HG02981 (cell line): Measurements from ENCODE around the gene EMX1.

Source experiments
- ATAC-seq: cut with Tn5 transposase; IDR thresholded peaks from one replicate; pipeline ENCODE4 v1.9.1; 2021; ENCODE audit warnings: mild to moderate bottlenecking, moderate library complexity; ENCODE audit not compliant: unreplicated experiment

Gene EMX1

GRCh38 chr2:72924353-72925240 is 7.3 kb downstream of the EMX1 start:
- ATAC-seq: peak; percentile 49

- ATAC-seq: no peak
These were observed 8.1 kb downstream of the EMX1 start for GRCh38 chr2:72925328-72925943.

DNA sequence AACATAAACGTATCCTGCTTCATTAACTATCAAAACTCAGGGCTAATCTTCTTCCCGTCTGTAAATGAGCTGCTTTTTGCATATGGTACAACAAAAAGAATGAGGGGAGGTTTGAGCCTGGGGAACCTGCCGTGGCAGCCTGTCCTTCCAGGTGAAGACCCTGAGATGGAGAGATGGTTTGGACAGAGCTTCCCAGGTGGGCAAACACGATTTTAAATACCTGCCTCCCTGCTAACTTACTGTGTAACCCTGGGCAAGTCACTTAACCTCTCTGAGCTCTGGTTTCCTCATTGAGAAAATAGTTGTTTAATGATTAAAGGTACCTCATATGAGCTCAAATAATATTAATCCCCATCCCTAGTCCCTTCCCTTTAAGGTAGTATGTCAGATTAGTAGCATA is 9.0 kb downstream of the EMX1 start:
- ATAC-seq: no peak

DNA sequence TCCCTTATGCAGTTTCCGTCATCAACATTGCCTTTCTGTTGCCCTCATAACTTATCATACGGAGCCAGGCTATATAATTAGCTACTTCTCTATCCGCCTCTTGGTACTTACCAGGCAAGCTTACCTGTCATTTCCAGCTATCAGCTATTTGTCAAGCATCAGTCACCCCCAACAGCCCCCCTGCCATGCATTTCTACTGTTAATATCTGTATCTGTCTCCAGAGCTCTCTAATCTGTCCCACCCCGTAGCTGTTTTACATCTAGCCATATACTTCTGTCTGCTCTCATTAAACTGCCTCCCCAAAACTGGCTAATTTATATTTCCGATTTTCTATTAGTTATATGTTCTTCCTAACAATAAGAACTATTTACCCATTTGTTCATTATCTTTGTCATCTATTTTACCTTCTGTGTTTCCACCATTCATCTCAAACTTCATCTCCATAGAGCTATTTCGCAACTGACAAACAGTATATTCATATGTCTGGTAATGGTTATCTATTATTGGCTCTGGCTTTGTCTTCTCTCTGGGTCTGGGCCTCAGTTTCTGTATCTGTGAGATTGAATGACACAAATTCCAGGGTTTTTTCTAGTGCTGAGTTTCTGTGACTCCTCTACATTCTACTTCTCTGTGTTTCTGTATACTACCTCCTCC is 9.6 kb downstream of the EMX1 start:
- ATAC-seq: no peak

DNA sequence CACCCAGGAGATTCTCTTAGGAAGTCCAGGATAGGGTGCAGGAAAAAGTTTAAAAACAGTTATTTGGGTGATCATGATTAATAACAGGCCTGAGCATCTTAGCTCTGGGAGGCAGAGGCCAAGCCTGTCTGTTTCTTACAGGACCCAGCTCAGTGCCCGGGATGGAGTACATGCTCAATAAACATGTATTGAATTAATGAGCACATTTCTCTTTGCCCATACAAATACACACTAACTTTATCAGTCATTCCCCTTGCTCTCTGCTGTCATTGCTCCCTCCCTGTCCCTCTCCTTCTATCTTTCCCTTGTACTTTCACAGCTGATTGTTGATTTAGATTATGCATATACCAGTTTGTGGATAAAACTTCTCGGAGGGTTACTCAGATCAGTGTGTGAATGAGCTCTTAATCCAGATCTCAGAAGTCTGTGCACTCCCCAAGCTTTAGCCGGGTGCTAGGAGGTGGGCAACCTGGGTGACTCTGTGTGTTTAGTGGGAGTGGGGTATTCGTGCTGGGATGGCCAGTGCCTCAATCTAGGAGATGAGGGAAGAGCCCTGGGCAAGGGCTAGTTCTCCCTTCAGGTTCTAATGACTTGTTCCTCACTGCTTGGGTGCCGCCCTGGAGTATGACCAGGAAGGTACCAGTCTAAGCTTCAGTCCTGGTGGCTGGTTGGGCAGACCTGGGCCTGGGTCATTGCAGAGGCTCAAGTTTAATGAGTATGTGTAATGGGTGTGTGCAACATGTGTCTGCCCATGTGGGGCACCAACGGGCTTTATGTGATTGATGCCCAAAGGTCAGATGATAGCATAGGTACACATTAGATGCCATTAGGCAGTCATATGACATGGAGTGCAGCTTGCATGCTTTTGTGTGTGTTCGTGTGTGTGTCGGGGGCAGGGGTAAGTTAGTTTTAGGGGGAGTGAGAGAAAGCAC is 10.6 kb downstream of the EMX1 start:
- ATAC-seq: no peak

DNA sequence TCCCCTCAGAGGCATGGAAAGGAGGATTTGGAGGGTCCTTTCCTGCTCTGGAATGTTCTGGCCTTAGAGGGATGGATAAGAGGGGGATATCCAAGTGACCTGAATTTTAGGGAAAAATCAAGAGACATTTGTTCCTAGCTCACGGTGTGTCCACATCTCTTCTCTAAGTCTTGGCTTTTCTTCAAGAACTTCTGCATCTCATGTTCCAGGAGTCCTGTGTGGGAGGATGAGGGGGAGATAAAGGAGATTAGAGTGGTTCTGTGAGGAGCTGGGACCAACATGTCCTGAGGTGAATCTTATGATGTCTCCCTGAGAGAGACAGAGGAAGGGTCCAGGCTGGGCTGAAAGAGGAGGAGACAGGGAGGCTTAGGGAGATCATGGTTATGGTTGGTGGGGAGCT is 11.7 kb downstream of the EMX1 start:
- no peak for ATAC-seq

- ATAC-seq: no peak
These were observed 14.1 kb downstream of the EMX1 start for GRCh38 chr2:72931280-72931910.

GRCh38 chr2:72932045-72932740 is 14.9 kb downstream of the EMX1 start:
- ATAC-seq: no peak

GRCh38 chr2:72932805-72933204 is 15.5 kb downstream of the EMX1 start:
- ATAC-seq: no peak

GRCh38 chr2:72933207-72933606 is 15.9 kb downstream of the EMX1 start:
- no peak for ATAC-seq

DNA sequence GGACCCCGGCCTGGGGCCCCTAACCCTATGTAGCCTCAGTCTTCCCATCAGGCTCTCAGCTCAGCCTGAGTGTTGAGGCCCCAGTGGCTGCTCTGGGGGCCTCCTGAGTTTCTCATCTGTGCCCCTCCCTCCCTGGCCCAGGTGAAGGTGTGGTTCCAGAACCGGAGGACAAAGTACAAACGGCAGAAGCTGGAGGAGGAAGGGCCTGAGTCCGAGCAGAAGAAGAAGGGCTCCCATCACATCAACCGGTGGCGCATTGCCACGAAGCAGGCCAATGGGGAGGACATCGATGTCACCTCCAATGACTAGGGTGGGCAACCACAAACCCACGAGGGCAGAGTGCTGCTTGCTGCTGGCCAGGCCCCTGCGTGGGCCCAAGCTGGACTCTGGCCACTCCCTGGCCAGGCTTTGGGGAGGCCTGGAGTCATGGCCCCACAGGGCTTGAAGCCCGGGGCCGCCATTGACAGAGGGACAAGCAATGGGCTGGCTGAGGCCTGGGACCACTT is 16.4 kb downstream of the EMX1 start:
- no peak for ATAC-seq

- ATAC-seq: peak; percentile 65
These were observed 17.6 kb downstream of the EMX1 start for GRCh38 chr2:72934683-72935610.

- ATAC-seq: no peak
These were observed 18.3 kb downstream of the EMX1 start for GRCh38 chr2:72935611-72935957.

DNA sequence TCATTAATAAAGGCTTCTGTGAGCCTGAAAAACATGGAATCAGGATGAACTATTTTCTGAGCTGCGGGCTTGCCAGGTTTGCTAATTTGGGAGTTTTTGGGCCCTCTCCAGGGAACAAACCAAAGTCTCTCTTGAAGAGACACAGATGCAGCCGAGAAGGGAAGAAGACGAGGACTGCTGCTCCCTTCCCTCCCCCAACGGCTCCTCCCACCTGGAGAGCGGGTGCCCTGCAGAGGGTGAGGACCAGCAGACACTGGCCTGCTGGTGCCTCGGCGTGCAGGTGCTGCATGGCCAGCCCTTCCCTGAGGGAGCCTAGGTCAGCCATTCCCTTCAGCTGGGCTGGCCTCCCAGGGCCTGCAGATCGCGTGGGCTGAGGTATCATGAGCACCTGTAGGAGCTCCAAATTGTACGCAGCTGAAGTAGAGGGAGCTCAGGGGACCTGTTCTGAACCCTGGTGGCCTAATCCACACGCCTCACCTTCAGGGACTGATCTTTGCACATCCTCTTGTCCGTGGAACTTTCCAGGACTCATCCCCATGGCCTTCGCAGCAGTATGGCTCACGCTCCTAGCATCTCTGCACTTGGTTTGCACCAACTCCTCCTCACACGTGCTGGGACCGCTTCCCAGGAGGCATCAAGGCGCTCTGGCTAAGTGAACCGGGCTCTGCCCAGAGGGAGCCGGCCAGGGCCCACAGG is 19.5 kb downstream of the EMX1 start:
- no peak for ATAC-seq

DNA sequence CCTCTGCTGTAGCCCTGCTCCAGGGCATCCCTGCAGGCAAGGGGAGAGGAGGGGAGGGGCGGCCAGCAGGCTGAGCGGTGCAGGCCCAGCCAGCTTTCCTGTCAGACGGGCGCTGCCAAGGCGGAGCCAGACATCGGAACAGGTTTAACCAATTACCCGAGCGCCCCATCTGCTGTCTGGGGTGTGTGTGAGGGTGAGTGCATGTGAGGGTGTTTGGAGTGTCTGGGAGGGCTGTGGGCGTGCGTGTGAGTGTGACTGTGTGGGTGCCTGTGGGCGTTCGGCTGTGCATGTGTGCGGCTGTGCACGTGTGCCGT is 20.0 kb downstream of the EMX1 start:
- ATAC-seq: no peak

DNA sequence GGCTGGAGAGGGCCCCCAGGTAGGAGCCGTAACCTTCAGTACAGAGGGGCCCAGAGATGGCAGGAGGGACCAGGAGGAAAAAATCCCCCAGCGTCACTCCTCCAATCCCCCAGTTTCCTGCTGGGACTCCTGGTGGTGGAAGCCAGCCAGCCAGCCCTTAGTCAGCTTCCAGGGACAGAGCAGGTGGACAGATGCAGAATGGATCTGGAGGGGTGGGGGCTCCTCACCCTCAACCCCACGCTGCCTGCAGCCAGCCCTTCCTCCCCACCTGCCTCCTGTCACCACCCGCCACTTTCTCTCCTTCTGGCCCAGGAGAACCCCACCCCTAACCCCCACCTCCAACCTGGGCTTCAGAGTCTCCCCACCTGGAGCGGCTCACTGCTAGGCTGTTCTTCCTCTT is 21.1 kb downstream of the EMX1 start:
- ATAC-seq: no peak

DNA sequence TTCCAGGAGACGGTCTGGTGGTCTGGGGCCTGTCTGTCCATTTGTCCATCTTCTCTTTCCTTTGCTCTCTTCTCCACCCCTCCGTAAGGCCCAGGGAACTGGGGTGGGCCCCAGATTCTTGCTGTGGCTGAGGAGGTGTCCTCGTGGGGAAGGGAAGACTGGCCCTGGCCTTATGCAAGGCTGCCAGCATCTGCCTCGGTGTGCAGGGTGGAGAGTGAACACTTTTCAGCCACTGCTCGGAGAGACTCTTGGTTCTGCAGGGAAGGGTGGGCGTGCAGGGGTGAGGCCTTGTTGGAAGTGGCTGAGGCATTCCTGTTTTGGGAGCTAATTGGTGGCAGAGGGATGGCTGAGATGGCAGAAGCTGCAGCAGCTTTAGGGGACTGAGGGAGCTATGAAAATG is 23.0 kb downstream of the EMX1 start:
- ATAC-seq: no peak

DNA sequence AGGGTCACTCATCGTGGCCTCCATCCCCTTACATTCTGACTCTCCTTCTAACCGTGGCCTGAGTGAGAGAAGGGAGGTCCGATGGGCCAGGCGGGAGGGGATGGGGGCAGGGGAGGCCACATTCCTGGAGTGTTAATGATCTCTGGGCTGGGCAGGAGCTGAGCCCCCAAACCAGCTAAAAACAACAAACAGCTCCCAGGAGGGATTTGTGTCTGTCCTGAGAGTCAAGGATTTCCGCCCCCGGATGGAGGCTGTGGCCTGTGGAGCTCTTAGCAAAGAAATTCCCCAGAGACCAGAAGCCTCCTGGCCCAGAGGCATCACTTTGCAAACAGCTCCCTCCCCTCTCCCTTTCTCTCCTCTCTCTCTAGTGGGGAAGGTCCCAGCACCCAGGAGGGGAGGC is 23.5 kb downstream of the EMX1 start:
- no peak for ATAC-seq
